HepG2 (cell line): ENCODE measurements around the gene SLC27A1. TPM values are rescaled to one million over a fixed set of nuclear protein-coding genes. Genes with fewer than 3 reads are reported as not detected.
A peak's percentile ranks its signal among the peaks of the same experiment; 100 is the strongest.

Experiments used
- CSRNP2 ChIP-seq: sonication (generic); formaldehyde crosslinking; conservative IDR thresholded peaks from 2 replicates; pipeline ENCODE4 v1.8.0; 2022; ENCODE audit warnings: low read depth, missing genetic modification reagents
- FIP1L1 ChIP-seq: fragments of 200-400 bp; formaldehyde crosslinking; IDR thresholded peaks from 2 replicates; pipeline ENCODE4 v1.6.1; 2018; ENCODE audit warnings: low read depth, mild to moderate bottlenecking, low read length, moderate library complexity, borderline replicate concordance; ENCODE audit not compliant: insufficient read depth
- KDM1A ChIP-seq: IDR thresholded peaks from 2 replicates; pipeline ENCODE4 v1.6.1; 2016; ENCODE audit warnings: missing compliant biosample characterization
- RFXAP ChIP-seq: sonication (generic); formaldehyde crosslinking; IDR thresholded peaks from 2 replicates; pipeline ENCODE4 v1.4.0; 2020; ENCODE audit warnings: missing genetic modification reagents, borderline replicate concordance
- ZBTB33 ChIP-seq: sonication (generic); formaldehyde crosslinking; IDR thresholded peaks from 2 replicates; pipeline ENCODE4 v1.4.0; 2020; ENCODE audit warnings: missing genetic modification reagents
- ZBTB8A ChIP-seq: sonication (generic); formaldehyde crosslinking; IDR thresholded peaks from 2 replicates; pipeline ENCODE4 v1.4.0; 2020; ENCODE audit warnings: mild to moderate bottlenecking, low read depth, missing genetic modification reagents, borderline replicate concordance
- ZNF232 ChIP-seq: sonication (generic); formaldehyde crosslinking; IDR thresholded peaks from 2 replicates; pipeline ENCODE4 v1.4.0; 2020; ENCODE audit warnings: missing genetic modification reagents, borderline replicate concordance
- ZNF276 ChIP-seq: sonication (generic); formaldehyde crosslinking; IDR thresholded peaks from 2 replicates; pipeline ENCODE4 v1.4.0; 2020; ENCODE audit warnings: mild to moderate bottlenecking, low read depth, missing genetic modification reagents
- ZNF552 ChIP-seq: sonication (generic); formaldehyde crosslinking; IDR thresholded peaks from 2 replicates; pipeline ENCODE4 v1.9.0; 2022; ENCODE audit warnings: missing genetic modification reagents, mild to moderate bottlenecking, borderline replicate concordance
- ZNF768 ChIP-seq: sonication (generic); formaldehyde crosslinking; IDR thresholded peaks from 2 replicates; pipeline ENCODE4 v1.4.0; 2020; ENCODE audit warnings: missing genetic modification reagents
- ZNF770 ChIP-seq: sonication (generic); formaldehyde crosslinking; IDR thresholded peaks from 2 replicates; pipeline ENCODE4 v1.5.0; 2020; ENCODE audit warnings: mild to moderate bottlenecking, missing genetic modification reagents
- ZNF784 ChIP-seq: sonication (generic); formaldehyde crosslinking; IDR thresholded peaks from 2 replicates; pipeline ENCODE4 v1.5.1; 2020; ENCODE audit warnings: missing genetic modification reagents, mild to moderate bottlenecking, borderline replicate concordance
- polyA plus RNA-seq, 8 experiments: library from polyadenylated mRNA; depleted of rRNA in 3 of 8; stranded (reverse) in 7 of 8; unstranded in 1 of 8; fragments of >200 nt; fragmentation: Illumina TruSeq in 4 of 8; extraction: Trizol in 4 of 8; gene quantifications; 2 replicates each; pipeline versions ENCODE4 v1.2.1 to v1.2.3, GENCODE V29; 2011 to 2016; ENCODE audit warnings: low read depth in 4 of 8, missing spikeins in 1 of 8, mixed read lengths in 1 of 8; ENCODE audit not compliant: insufficient read depth in 1 of 8
- total RNA-seq, 5 experiments: library from RNA; depleted of rRNA; stranded (reverse); fragments of >200 nt; fragmentation: Illumina TruSeq; extraction: Trizol; gene quantifications; 2 replicates each; pipeline ENCODE4 v1.2.3, GENCODE V29; 2016; ENCODE audit warnings: low read depth in 1 of 5
- TF ChIP-seq, protein P1 (sequence below): IDR thresholded peaks from 2 replicates; pipeline ENCODE4 v1.6.1; 2018; ENCODE audit warnings: missing genetic modification reagents, mild to moderate bottlenecking, missing compliant biosample characterization
- TF ChIP-seq, protein P2 (sequence below): sonication (generic); formaldehyde crosslinking; IDR thresholded peaks from 2 replicates; pipeline ENCODE4 v1.5.0; 2020; ENCODE audit warnings: mild to moderate bottlenecking, missing genetic modification reagents

Gene SLC27A1
- total and polyA plus RNA-seq, 2 of the 13 experiments (the other 11 are each of a cell fraction or from before 2014, with no cell fraction given): 4.1 to 8.8 TPM

DNA sequence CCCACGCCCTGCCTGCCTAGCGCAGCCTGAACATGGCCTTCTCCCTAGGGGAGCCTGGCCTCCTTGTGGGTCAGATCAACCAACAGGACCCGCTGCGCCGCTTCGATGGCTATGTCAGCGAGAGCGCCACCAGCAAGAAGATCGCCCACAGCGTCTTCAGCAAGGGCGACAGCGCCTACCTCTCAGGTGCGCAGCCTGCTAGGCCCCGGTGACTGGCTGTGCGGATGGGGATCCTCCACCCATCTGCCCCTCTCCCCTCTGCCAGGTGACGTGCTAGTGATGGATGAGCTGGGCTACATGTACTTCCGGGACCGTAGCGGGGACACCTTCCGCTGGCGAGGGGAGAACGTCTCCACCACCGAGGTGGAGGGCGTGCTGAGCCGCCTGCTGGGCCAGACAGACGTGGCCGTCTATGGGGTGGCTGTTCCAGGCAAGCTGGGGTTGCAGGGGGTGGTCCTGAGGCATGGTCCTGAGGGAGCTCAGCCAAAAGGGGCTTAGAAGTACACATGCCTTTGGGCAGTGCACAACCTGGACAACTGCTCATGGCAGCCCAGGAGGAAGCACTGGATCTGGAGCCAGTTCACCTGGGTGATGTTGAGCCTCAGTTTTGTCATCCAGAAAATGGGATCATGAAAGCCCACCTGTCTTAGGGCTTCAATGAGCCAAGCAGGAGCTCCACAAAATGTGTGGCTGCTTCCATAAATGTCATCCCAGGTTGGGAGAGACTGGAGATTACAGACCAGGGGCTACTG is 30.3 kb downstream of the SLC27A1 start (continued):
- TF ChIP-seq ZNF770 (CRISPR knock-in tag) (no peak), ZNF784 (CRISPR knock-in tag) (no peak), ZNF552 (CRISPR knock-in tag) (no peak), RFXAP (no peak), ZNF768 (CRISPR knock-in tag) (peak; percentile 17; the same call in 1 of the 2 replicates), FIP1L1 (no peak), KDM1A (CRISPR knock-in tag) (peak; percentile 40; the same call in 1 of the 2 replicates), CSRNP2 (CRISPR knock-in tag) (no peak), ZBTB8A (no peak), ZNF232 (no peak), ZNF276 (no peak), ZBTB33 (CRISPR knock-in tag) (0 out of 2 replicates have a peak, but pooled peaks have one; percentile 51)
- TF ChIP-seq, protein P1, sequence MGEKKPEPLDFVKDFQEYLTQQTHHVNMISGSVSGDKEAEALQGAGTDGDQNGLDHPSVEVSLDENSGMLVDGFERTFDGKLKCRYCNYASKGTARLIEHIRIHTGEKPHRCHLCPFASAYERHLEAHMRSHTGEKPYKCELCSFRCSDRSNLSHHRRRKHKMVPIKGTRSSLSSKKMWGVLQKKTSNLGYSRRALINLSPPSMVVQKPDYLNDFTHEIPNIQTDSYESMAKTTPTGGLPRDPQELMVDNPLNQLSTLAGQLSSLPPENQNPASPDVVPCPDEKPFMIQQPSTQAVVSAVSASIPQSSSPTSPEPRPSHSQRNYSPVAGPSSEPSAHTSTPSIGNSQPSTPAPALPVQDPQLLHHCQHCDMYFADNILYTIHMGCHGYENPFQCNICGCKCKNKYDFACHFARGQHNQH (CRISPR knock-in tag): 0 out of 2 replicates have a peak, but pooled peaks have one; percentile 12
- TF ChIP-seq, protein P2, sequence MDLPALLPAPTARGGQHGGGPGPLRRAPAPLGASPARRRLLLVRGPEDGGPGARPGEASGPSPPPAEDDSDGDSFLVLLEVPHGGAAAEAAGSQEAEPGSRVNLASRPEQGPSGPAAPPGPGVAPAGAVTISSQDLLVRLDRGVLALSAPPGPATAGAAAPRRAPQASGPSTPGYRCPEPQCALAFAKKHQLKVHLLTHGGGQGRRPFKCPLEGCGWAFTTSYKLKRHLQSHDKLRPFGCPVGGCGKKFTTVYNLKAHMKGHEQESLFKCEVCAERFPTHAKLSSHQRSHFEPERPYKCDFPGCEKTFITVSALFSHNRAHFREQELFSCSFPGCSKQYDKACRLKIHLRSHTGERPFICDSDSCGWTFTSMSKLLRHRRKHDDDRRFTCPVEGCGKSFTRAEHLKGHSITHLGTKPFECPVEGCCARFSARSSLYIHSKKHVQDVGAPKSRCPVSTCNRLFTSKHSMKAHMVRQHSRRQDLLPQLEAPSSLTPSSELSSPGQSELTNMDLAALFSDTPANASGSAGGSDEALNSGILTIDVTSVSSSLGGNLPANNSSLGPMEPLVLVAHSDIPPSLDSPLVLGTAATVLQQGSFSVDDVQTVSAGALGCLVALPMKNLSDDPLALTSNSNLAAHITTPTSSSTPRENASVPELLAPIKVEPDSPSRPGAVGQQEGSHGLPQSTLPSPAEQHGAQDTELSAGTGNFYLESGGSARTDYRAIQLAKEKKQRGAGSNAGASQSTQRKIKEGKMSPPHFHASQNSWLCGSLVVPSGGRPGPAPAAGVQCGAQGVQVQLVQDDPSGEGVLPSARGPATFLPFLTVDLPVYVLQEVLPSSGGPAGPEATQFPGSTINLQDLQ: no peak
